ENCODE data around the gene MICAL1. TPM values are rescaled to one million over a fixed set of nuclear protein-coding genes. Genes with fewer than 3 reads are reported as not detected.
A peak's percentile ranks its signal among the peaks of the same experiment; 100 is the strongest.

Gene MICAL1
- total RNA-seq, 2 experiments from 2014 or later, result 69.2 to 101 TPM

DNA sequence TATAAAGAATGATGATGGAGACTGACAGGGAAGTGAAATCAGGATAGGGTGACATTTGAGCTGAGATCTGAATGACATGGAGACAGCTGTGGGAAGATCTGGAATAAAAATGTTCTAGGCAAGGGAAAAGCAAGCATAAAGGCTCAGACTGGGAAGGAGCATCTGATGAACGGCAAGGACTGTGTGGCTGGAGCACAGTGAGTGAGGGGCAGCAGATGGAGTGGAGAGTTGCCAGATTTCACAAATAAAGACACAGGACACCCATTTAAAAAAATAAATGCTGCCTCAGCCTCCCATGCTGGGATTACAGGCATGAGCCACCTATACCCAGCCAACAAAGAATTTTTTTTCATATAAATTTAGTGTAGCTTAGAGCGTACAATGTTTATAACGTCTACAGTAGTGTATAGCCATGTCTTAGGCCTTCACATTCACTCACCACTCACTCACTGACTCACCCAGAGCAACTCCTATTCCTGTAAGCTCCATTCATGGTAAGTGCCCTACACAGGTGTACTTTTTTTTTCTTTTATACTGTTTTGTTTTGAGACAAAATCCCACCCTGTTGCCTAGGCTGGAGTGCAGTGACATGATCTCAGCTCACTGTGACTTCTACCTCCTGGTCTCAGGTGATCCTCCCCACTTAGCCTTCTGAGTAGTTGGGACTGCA is 29.8 kb upstream of the MICAL1 start:
- ChIA-PET CTCF (ENCODE audit: unreplicated experiment) (no interaction called here), POLR2A (interaction anchor here (0.6 to 1.1 kb wide), 2 partner anchors 10 to 624 kb away, joined by 3 read pairs; no protein-coding TSS in a partner anchor)
- no peaks in the 10 kb centered on the region for H3K9me3 ChIP-seq (ENCODE audit: low read length)
- intact Hi-C loops (cut with micrococcal nuclease; ENCODE audit: unreplicated experiment), result no loop called here
- peaks cover 12% of the 10 kb centered on the region; the same call in 1 of the 2 replicates for H4K20me1 ChIP-seq (ENCODE audit: insufficient read depth, low read length)
- no peak overlapping the region for H3K27ac ChIP-seq (ENCODE audit: low read depth, low read length, poor library complexity, severe bottlenecking)
- no peak for DNase-seq (ENCODE audit: low spot score)
- no peak overlapping the region for H2AFZ ChIP-seq (ENCODE audit: low read length)
- no TSS peak for BruUV-seq (replicated peaks)
- H3K79me2 ChIP-seq (ENCODE audit: insufficient read depth, low read depth, low read length), result peaks cover 25% of the 10 kb centered on the region
- TF ChIP-seq EZH2phosphoT487 (IDR thresholded peaks at IDR 0.05; ENCODE audit: borderline replicate concordance, low read depth, low read length), result no peak
- TF ChIP-seq, protein P1, sequence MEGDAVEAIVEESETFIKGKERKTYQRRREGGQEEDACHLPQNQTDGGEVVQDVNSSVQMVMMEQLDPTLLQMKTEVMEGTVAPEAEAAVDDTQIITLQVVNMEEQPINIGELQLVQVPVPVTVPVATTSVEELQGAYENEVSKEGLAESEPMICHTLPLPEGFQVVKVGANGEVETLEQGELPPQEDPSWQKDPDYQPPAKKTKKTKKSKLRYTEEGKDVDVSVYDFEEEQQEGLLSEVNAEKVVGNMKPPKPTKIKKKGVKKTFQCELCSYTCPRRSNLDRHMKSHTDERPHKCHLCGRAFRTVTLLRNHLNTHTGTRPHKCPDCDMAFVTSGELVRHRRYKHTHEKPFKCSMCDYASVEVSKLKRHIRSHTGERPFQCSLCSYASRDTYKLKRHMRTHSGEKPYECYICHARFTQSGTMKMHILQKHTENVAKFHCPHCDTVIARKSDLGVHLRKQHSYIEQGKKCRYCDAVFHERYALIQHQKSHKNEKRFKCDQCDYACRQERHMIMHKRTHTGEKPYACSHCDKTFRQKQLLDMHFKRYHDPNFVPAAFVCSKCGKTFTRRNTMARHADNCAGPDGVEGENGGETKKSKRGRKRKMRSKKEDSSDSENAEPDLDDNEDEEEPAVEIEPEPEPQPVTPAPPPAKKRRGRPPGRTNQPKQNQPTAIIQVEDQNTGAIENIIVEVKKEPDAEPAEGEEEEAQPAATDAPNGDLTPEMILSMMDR (conservative IDR thresholded peaks at IDR 0.05; ENCODE audit: low read length), result no peak
- no peaks in the 10 kb centered on the region for H3K9me2 ChIP-seq (ENCODE audit: insufficient read depth, low read length)
- H3K4me3 ChIP-seq (ENCODE audit: low read depth, low read length, poor library complexity, severe bottlenecking), result no peak overlapping the region
- no peak overlapping the region for H3K4me2 ChIP-seq (ENCODE audit: low read length)
- peaks cover 19% of the 10 kb centered on the region for H3K36me3 ChIP-seq (ENCODE audit: insufficient read depth, low read length)
- H3K4me1 ChIP-seq (ENCODE audit: insufficient read depth, low read length, poor library complexity, severe bottlenecking), result peaks cover 29% of the 10 kb centered on the region

DNA sequence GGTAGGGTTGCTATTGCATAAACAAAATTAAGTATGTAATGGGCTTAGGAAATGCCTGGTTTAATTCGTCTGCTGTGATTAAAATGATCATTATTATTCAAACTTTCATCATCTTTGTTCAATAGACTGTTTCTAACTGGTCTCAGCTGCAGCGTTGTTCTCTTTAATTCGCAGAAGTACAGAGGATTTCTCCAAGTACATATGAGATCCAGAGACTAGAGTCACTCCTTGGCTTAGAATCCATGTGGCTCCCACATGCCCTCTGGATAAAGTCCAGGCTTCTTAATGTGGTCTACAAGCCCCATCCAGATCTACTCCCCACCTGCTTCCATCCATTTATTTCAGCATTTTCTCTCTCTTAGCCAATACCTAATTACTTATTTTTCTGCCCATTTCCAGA is 28.6 kb upstream of the MICAL1 start:
- H3K4me3 ChIP-seq (ENCODE audit: low read depth, low read length, poor library complexity, severe bottlenecking), result peak overlapping the region; percentile 64
- H3K27ac ChIP-seq (ENCODE audit: low read depth, low read length, poor library complexity, severe bottlenecking), result no peak overlapping the region
- H3K9me2 ChIP-seq (ENCODE audit: insufficient read depth, low read length), result no peaks in the 10 kb centered on the region
- TF ChIP-seq EZH2phosphoT487 (IDR thresholded peaks at IDR 0.05; ENCODE audit: borderline replicate concordance, low read depth, low read length), result no peak
- intact Hi-C loops (cut with micrococcal nuclease; ENCODE audit: unreplicated experiment), result no loop called here
- no peak for DNase-seq (ENCODE audit: low spot score)
- H3K9me3 ChIP-seq (ENCODE audit: low read length), result no peaks in the 10 kb centered on the region
- H3K4me2 ChIP-seq (ENCODE audit: low read length), result peak overlapping the region; percentile 66
- ChIA-PET CTCF (ENCODE audit: unreplicated experiment) (interaction anchor here (0.6 kb wide), 1 partner anchor 34 kb away, joined by 3 read pairs; no protein-coding TSS in a partner anchor), POLR2A (interaction anchor here (0.6 to 2.3 kb wide), 3 partner anchors 28 to 380 kb away, joined by 3 to 11 read pairs (median 3); partner anchors contain the start of gene MICAL1)
- no TSS peak for BruUV-seq (replicated peaks)
- H3K4me1 ChIP-seq (ENCODE audit: insufficient read depth, low read length, poor library complexity, severe bottlenecking), result peaks cover 39% of the 10 kb centered on the region
- H2AFZ ChIP-seq (ENCODE audit: low read length), result peak overlapping the region; percentile 75
- peaks cover 38% of the 10 kb centered on the region for H3K79me2 ChIP-seq (ENCODE audit: insufficient read depth, low read depth, low read length)
- peaks cover 29% of the 10 kb centered on the region for H3K36me3 ChIP-seq (ENCODE audit: insufficient read depth, low read length)
- H4K20me1 ChIP-seq (ENCODE audit: insufficient read depth, low read length), result peaks cover 19% of the 10 kb centered on the region

DNA sequence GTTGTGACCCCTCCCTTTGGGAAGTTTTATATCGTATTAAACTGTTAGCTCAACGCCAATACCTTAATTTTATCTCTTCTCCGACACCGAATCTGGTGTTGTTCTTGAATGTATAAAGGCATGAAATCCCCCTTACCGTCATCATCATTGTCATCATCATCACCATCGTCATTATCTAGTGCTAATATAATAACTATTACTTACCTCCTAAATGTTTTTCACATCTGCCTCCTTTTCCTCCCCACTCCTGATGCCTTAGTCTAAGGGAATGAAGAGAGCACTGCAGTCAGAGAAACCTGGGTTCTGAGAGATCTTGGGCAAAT is 28.1 kb upstream of the MICAL1 start:
- BruUV-seq (replicated peaks), result no TSS peak
- DNase-seq (ENCODE audit: low spot score), result no peak
- intact Hi-C loops (cut with micrococcal nuclease; ENCODE audit: unreplicated experiment), result loop anchor here (1.0 to 2.0 kb wide), 2 partner anchors 43 to 101 kb away; partner anchors contain the start of genes CD164, PPIL6 and SMPD2
- Histone ChIP-seq H3K4me2 (ENCODE audit: low read length) (peak overlapping the region; percentile 66), H2AFZ (ENCODE audit: low read length) (peak overlapping the region; percentile 75), H3K36me3 (ENCODE audit: insufficient read depth, low read length) (peaks cover 33% of the 10 kb centered on the region), H3K27ac (ENCODE audit: low read depth, low read length, poor library complexity, severe bottlenecking) (no peak overlapping the region), H3K9me2 (ENCODE audit: insufficient read depth, low read length) (no peaks in the 10 kb centered on the region), H4K20me1 (ENCODE audit: insufficient read depth, low read length) (peaks cover 23% of the 10 kb centered on the region), H3K4me1 (ENCODE audit: insufficient read depth, low read length, poor library complexity, severe bottlenecking) (peaks cover 43% of the 10 kb centered on the region), H3K4me3 (ENCODE audit: low read depth, low read length, poor library complexity, severe bottlenecking) (peak overlapping the region; percentile 64), H3K9me3 (ENCODE audit: low read length) (no peaks in the 10 kb centered on the region), H3K79me2 (ENCODE audit: insufficient read depth, low read depth, low read length) (peaks cover 42% of the 10 kb centered on the region)
- ChIA-PET CTCF (ENCODE audit: unreplicated experiment) (interaction anchor here (0.6 kb wide), 1 partner anchor 33 kb away, joined by 3 read pairs; no protein-coding TSS in a partner anchor), POLR2A (interaction anchor here (1.0 to 2.3 kb wide), 2 partner anchors 28 to 29 kb away, joined by 3 to 11 read pairs; partner anchors contain the start of gene MICAL1)
- no peak for TF ChIP-seq EZH2phosphoT487 (IDR thresholded peaks at IDR 0.05; ENCODE audit: borderline replicate concordance, low read depth, low read length)
- TF ChIP-seq, protein P1 (conservative IDR thresholded peaks at IDR 0.05; ENCODE audit: low read length), result no peak
